HG03558 (cell line): Measurements from ENCODE around the gene STRBP.

Experiments used
- ATAC-seq: cut with Tn5 transposase; IDR thresholded peaks from one replicate; pipeline ENCODE4 v1.9.1; 2021; ENCODE audit warnings: moderate number of reproducible peaks; ENCODE audit not compliant: unreplicated experiment; ENCODE audit errors: extremely low read depth

STRBP gene

DNA sequence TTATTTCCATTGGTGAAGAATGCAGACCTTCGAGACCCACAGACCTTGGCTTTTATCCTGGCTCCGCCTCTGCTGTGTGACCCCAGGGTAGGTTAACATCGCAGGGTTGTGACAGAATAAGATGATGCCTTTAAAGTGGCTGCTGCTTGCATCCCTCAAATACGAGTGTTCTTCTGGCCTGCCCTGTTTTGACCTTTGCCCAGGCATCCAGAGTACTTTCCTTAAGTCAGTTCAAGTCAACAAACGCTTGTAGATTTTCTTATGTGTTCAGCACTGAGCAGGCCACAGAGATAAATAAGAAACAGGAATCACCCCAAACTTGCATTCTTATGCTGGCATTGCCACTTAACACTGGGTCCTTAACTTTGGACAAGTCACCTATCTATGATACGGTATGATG is 184.7 kb downstream of the STRBP start:
- ATAC-seq, result no peak

DNA sequence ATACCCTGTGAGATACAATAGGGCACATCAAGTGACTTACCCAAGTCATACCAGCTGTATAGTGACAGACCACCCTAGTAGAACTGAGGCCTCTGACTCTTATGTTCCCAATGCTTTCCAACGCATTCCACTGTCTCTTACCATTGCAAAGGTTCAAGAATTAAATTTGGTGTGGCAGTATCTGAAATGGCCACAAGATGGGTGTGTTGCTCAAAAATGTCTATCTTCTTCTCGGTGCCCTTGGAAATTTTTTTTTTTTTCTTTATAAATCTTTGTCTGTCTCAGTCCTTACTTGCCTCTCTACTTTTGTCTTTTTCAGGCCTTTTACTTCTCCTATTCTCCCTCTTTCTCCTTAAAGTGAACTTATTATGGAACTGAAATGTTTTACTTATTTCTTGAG is 186.6 kb downstream of the STRBP start:
- ATAC-seq, result no peak

GRCh38 chr9:123080444-123080843 is 187.9 kb downstream of the STRBP start:
- ATAC-seq, result no peak

DNA sequence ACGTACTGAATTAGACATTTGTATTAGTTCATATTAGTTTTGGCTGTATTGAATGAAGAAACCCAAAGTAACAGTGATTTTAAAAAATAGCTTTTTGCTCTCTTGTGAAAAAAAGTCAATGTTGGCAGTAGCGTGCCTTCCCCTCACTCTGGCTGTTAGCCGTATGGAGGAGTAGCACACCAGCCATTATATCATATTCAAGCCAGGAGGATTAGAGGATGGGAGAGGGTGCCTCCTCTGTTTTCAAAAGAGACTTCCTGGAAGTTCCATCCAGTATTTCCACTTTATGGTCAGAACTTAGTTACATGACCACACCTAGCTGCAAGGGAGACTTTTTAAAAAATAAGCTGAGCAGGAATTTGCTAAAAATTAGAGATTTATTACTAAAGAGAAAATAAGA is 193.8 kb downstream of the STRBP start:
- ATAC-seq, result no peak

DNA sequence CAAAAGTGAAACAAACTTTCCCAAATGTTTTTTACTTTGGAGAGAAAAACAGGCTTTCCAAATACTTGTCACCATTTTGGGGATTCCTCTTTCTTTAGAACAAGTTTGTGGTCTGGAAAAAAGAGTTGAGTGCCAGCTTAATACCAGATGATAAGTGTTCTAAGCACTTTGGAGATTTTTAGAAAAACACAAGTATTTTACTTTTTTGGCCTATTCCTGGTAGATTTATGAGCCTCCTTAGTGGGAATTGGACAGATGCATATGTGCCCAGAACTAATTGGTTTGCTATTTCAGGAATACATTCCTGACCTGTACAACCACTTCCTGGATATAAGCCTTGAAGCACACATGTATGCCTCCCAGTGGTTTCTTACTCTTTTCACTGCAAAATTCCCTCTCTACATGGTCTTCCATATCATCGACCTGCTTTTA is 194.4 kb downstream of the STRBP start:
- ATAC-seq, result no peak

GRCh38 chr9:123073441-123073840 is 194.9 kb downstream of the STRBP start:
- ATAC-seq, result no peak

- no peak for ATAC-seq
Measured at GRCh38 chr9:123072407-123072995, 195.9 kb downstream of the STRBP start.
